Mesothelial cell of epicardium (in vitro differentiated cells): ENCODE results near the gene CLIC5. TPM values are rescaled to one million over a fixed set of nuclear protein-coding genes. Genes with fewer than 3 reads are reported as not detected.

Source experiments
- DNase-seq, 2 experiments: peaks; one replicate each; pipeline ENCODE4 v3.0.0; 2021; ENCODE audit warnings: low spot score in 2 of 2; ENCODE audit not compliant: unreplicated experiment in 2 of 2
- H3K27ac Mint-ChIP-seq: 2 replicates; pipeline ENCODE4 v1.8.0; 2021; ENCODE audit warnings: mixed read lengths
- H3K27me3 Mint-ChIP-seq: 2 replicates; pipeline ENCODE4 v1.8.0; 2021; ENCODE audit warnings: low read depth, mixed read lengths
- H3K36me3 Mint-ChIP-seq: 2 replicates; pipeline ENCODE4 v1.8.0; 2021; ENCODE audit warnings: mixed read lengths
- H3K4me1 Mint-ChIP-seq: 2 replicates; pipeline ENCODE4 v1.8.0; 2021; ENCODE audit warnings: mixed read lengths
- H3K4me3 Mint-ChIP-seq: 2 replicates; pipeline ENCODE4 v1.8.0; 2021; ENCODE audit warnings: mild to moderate bottlenecking, moderate library complexity, mixed read lengths
- H3K9me3 Mint-ChIP-seq: 2 replicates; pipeline ENCODE4 v1.8.0; 2021; ENCODE audit warnings: mixed read lengths
- CTCF ChIP-seq: fragments of 200-600 bp; sonication (generic); IDR thresholded peaks from one replicate; pipeline ENCODE4 v1.5.0; 2021; ENCODE audit warnings: antibody characterized with exemption; ENCODE audit not compliant: unreplicated experiment
- total RNA-seq: library from RNA; stranded (reverse); gene quantifications from 3 replicates; pipeline ENCODE4 v1.2.1, GENCODE V29; 2021

Gene CLIC5
- total RNA-seq, 1 donor from 2014 or later: 1.8 TPM

- no peaks in the 10 kb centered on the region for H3K36me3 Mint-ChIP-seq
- H3K27ac Mint-ChIP-seq: no peak overlapping the region
- no peaks in the 10 kb centered on the region for H3K9me3 Mint-ChIP-seq
These were observed 165.2 kb downstream of the CLIC5 start for GRCh38 chr6:45850378-45851033.

DNA sequence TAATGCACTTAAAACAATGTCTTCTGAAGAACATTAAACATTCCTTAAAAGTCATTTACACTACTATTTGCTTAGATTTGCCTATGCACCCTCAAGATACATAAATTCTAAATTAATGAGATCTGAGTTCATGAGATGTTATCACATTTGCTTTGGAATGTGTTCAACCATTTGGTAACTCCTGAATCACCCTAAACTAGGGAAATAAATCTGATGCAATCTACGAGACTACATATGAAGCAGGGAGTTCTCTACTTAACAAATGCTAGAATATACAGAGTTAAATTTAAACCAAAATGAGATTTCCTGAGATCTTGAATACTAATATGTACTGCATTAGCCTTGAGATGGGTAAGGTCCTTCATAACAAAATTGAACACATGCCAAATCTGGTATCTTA lies 170.1 kb downstream of the CLIC5 start:
- Mint-ChIP-seq H3K36me3 (no peaks in the 10 kb centered on the region), H3K27ac (peak overlapping the region; percentile 5), H3K9me3 (no peaks in the 10 kb centered on the region), H3K4me1 (peaks cover 18% of the 10 kb centered on the region), H3K4me3 (no peak overlapping the region), H3K27me3 (no peaks in the 10 kb centered on the region)
- TF ChIP-seq CTCF: no peak
- DNase-seq: no peak

More at GRCh38 chr6:45850378-45851033, 165.2 kb downstream of the CLIC5 start:
- no peak for TF ChIP-seq CTCF
- Mint-ChIP-seq H3K4me3 (no peak overlapping the region), H3K4me1 (peaks cover 17% of the 10 kb centered on the region), H3K27me3 (no peaks in the 10 kb centered on the region)
- no peak for DNase-seq

DNA sequence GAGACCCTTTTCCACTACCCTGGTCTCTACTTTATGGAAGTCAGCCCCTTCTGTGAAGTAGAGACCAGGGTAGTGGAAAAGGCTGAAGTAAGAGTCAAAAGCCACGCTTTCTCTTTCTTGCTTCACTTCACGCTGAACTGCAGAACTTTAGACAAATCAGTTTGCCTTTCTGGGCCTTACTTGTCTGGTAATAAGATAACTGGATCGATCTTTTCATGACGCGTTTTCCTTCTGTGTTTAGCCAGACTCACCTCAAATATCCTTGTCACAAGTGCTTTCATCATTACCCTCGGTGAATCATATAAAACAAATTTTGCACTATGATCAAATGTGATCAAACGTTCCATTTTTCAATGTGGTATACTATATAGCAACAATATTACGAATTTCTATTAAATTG lies 170.7 kb downstream of the CLIC5 start:
- no peak overlapping the region for H3K27ac Mint-ChIP-seq
- no peak for TF ChIP-seq CTCF
- no peaks in the 10 kb centered on the region for H3K27me3 Mint-ChIP-seq
- DNase-seq: no peak
- H3K4me1 Mint-ChIP-seq: peaks cover 18% of the 10 kb centered on the region
- H3K36me3 Mint-ChIP-seq: no peaks in the 10 kb centered on the region
- no peaks in the 10 kb centered on the region for H3K9me3 Mint-ChIP-seq
- H3K4me3 Mint-ChIP-seq: no peak overlapping the region

DNA sequence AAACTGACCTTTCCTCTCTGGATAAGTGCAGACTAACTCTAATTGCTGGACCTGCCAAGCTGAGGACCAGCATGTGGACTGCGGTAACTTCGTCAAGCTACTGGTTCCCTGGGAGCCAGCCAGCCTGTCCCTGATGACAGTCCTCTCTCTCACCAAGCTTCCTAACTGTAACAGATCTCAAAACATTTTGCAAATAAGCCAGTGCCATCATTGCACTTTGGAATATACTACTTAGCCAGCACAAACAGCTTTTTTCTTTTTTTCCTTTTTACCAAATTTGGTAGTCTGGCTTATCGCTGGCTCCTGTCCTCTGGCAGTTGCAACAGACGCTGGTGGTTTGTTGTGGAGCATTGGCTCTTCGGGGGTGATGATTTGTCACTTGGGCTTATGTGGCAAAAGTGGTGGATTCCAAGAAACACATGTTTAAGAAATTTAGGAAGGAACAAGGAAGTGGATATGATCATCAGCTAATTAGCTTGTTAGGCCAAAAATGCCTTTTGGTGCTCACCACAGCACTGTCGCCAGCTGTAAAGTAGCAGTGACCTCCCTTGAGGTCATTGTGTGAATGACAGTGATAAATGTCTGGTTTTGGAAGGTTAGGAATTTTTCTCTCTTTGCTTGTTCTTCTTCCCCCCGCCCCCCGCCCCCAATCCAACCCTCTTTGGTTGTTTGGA lies 171.7 kb downstream of the CLIC5 start:
- DNase-seq: no peak

GRCh38 chr6:45841062-45841461 lies 174.6 kb downstream of the CLIC5 start:
- Mint-ChIP-seq H3K27me3 (no peaks in the 10 kb centered on the region), H3K4me1 (peaks cover 16% of the 10 kb centered on the region), H3K36me3 (no peaks in the 10 kb centered on the region), H3K4me3 (no peak overlapping the region), H3K27ac (no peak overlapping the region), H3K9me3 (no peaks in the 10 kb centered on the region)
- no peak for DNase-seq
- no peak for TF ChIP-seq CTCF

More for the DNA sequence above, 171.7 kb downstream of the CLIC5 start:
- Mint-ChIP-seq H3K4me3 (no peak overlapping the region), H3K36me3 (no peaks in the 10 kb centered on the region), H3K4me1 (peaks cover 18% of the 10 kb centered on the region), H3K27me3 (no peaks in the 10 kb centered on the region), H3K9me3 (no peaks in the 10 kb centered on the region), H3K27ac (no peak overlapping the region)
- TF ChIP-seq CTCF: no peak
